GM12865 (cell line): ENCODE measurements around the gene NFKBIA.

Source experiments
- DNase-seq: peaks from one replicate; pipeline ENCODE4 v3.0.0; 2010; ENCODE audit warnings: low read depth
- H3K4me3 ChIP-seq: 2 replicates; pipeline ENCODE4 v1.5.1; 2011; ENCODE audit warnings: mild to moderate bottlenecking, low read depth, low read length, control low read depth
- CTCF ChIP-seq: IDR thresholded peaks from 2 replicates; pipeline ENCODE4 v1.5.1; 2011; ENCODE audit warnings: low read length, control low read depth, low read depth, inconsistent platforms; ENCODE audit not compliant: insufficient read depth; ENCODE audit errors: missing control alignments

The NFKBIA gene

GRCh38 chr14:35433826-35434225 lies 29.3 kb upstream of the NFKBIA start:
- TF ChIP-seq CTCF: no peak
- no peak overlapping the region for H3K4me3 ChIP-seq
- no peak for DNase-seq

- TF ChIP-seq CTCF: no peak
- no peak overlapping the region for H3K4me3 ChIP-seq
- no peak for DNase-seq
These were observed 26.1 kb upstream of the NFKBIA start for GRCh38 chr14:35430459-35431199.

- no peak overlapping the region for H3K4me3 ChIP-seq
- no peak for TF ChIP-seq CTCF
- DNase-seq: no peak
These were observed 25.4 kb upstream of the NFKBIA start for GRCh38 chr14:35429951-35430350.

GRCh38 chr14:35425850-35426249 lies 21.3 kb upstream of the NFKBIA start:
- no peak overlapping the region for H3K4me3 ChIP-seq
- TF ChIP-seq CTCF: no peak
- DNase-seq: no peak

- DNase-seq: no peak
- TF ChIP-seq CTCF: no peak
- H3K4me3 ChIP-seq: no peak overlapping the region
These were observed 19.1 kb upstream of the NFKBIA start for GRCh38 chr14:35423621-35424020.

GRCh38 chr14:35420036-35420811 lies 15.7 kb upstream of the NFKBIA start:
- no peak for TF ChIP-seq CTCF
- no peak overlapping the region for H3K4me3 ChIP-seq
- no peak for DNase-seq
